ENCODE data around the gene CHCHD3.
A peak's percentile ranks its signal among the peaks of the same experiment; 100 is the strongest.

Gene CHCHD3

DNA sequence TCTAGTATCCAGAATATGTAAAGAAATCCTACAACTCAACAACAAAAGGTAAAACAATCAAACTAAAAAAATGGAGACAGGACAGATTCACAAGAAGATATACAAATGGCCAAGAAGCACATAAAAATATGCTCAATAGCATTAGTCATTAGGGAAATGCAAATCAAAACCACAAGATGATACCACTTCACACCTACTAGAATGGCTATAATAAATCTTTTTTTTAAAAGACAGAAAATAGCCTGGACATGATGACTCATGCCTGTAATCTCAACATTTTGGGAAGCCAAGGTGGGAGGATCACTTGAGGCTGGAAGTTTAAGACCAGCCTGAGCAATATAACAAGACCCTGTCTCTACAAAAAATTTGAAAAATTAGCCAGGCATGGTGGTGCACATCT is 27.9 kb upstream of the CHCHD3 start:
- no peaks in the 10 kb centered on the region for H3K36me3 ChIP-seq (ENCODE audit: control insufficient read depth, insufficient read depth, low read length)
- no peak overlapping the region for H3K27ac ChIP-seq (ENCODE audit: low read depth, low read length)
- no peaks in the 10 kb centered on the region for H3K4me1 ChIP-seq (ENCODE audit: control insufficient read depth, insufficient read depth, low read length)
- H3K27me3 ChIP-seq (ENCODE audit: control insufficient read depth, insufficient read depth, low read length): peaks cover 4% of the 10 kb centered on the region
- H3K9ac ChIP-seq (ENCODE audit: low read length): no peak overlapping the region
- no peak overlapping the region for H3K4me3 ChIP-seq (ENCODE audit: low read length)

DNA sequence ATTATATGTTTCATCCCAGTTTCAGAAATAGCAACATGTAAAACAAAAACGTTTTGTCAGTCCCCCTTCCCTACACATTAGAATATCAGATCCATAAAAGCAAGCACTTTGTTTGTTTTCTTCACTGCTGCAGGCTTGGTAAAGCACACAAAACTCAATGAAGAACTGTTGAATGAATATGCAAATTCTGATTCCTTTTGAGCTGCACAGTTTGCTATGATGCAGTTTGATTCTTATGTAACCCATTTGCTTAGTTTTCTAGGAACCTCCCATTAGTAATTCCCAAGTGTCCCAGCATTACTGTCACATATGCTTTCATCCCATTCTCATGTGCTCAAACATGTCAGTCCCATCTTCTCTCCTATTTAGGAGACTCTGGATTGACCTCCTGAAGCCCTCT is 26.1 kb upstream of the CHCHD3 start:
- H3K4me3 ChIP-seq (ENCODE audit: low read length): no peak overlapping the region
- H3K27ac ChIP-seq (ENCODE audit: low read depth, low read length): no peak overlapping the region
- no peak overlapping the region for H3K9ac ChIP-seq (ENCODE audit: low read length)
- H3K36me3 ChIP-seq (ENCODE audit: control insufficient read depth, insufficient read depth, low read length): no peaks in the 10 kb centered on the region
- H3K4me1 ChIP-seq (ENCODE audit: control insufficient read depth, insufficient read depth, low read length): no peaks in the 10 kb centered on the region
- peaks cover 4% of the 10 kb centered on the region for H3K27me3 ChIP-seq (ENCODE audit: control insufficient read depth, insufficient read depth, low read length)

DNA sequence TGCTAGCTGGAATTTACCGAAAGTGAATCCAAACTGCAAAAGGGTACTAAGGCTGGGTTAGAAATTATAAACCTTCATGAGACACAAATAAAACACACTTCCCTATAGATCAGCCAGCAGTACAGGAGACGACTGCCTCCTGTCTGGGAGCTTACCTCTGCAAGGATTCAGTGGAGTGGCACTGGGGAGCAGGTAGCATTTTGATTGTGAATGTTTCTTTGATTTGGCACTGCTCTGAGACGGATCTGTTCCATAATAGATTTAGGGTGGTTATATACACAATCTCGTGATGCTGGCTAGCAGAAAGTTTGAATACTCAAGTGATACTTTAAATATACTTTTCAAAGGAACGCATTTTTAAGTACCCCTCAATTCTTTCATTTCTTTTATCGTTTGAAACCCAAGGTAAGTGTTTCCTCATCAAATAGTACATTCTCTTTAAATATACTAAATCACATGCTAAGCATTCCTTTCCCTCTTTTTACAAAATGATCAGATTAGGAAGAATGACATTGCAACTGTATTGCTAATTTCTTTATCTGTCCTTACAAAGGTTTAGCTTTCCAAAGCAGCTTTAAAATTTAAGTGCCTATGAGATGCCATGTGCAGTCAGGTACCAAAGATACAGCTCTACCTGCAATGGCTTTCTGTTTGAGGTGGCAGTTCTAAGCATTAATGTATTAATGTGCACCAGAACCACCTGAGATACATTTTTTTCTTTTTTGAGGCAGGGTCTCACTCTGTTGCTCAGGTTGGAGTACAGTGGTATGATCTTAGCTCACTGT is 20.6 kb upstream of the CHCHD3 start:
- Histone ChIP-seq H3K36me3 (ENCODE audit: control insufficient read depth, insufficient read depth, low read length) (no peaks in the 10 kb centered on the region), H3K27ac (ENCODE audit: low read depth, low read length) (no peak overlapping the region), H3K9ac (ENCODE audit: low read length) (no peak overlapping the region), H3K4me1 (ENCODE audit: control insufficient read depth, insufficient read depth, low read length) (no peaks in the 10 kb centered on the region), H3K27me3 (ENCODE audit: control insufficient read depth, insufficient read depth, low read length) (no peaks in the 10 kb centered on the region), H3K4me3 (ENCODE audit: low read length) (no peak overlapping the region)

DNA sequence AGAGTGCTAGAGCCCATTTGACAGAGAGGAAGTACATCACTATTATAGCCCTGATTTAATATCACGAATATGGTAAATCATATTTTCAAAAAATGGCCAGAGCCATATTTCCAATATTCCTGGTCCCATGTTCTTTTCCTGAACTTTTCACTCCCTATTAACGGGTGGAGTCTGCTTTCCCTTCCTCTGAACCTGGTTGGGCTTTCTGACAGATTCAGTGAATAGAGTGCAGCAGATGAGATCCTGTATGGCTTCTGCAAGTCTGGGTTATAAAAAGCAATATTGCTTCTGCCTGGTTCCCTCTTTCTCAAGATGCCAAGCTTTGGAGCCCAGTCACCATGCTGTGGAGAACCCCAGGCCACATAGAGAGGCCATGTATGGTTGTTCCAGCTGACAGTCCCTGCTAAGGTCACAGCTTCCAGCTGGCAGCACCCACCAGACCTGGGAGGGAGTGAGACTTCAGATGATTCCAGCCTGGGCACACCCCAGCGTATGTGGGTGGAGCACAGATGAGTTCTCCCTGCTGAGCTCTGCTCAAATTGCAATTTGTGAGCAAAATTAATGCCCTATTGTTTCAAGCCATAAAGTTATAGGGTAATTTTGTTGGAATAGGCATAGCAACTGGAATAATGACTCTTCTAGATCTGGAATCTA is 17.9 kb upstream of the CHCHD3 start:
- Histone ChIP-seq H3K36me3 (ENCODE audit: control insufficient read depth, insufficient read depth, low read length) (no peaks in the 10 kb centered on the region), H3K4me1 (ENCODE audit: control insufficient read depth, insufficient read depth, low read length) (no peaks in the 10 kb centered on the region), H3K9ac (ENCODE audit: low read length) (no peak overlapping the region), H3K27ac (ENCODE audit: low read depth, low read length) (no peak overlapping the region), H3K4me3 (ENCODE audit: low read length) (no peak overlapping the region), H3K27me3 (ENCODE audit: control insufficient read depth, insufficient read depth, low read length) (no peaks in the 10 kb centered on the region)

DNA sequence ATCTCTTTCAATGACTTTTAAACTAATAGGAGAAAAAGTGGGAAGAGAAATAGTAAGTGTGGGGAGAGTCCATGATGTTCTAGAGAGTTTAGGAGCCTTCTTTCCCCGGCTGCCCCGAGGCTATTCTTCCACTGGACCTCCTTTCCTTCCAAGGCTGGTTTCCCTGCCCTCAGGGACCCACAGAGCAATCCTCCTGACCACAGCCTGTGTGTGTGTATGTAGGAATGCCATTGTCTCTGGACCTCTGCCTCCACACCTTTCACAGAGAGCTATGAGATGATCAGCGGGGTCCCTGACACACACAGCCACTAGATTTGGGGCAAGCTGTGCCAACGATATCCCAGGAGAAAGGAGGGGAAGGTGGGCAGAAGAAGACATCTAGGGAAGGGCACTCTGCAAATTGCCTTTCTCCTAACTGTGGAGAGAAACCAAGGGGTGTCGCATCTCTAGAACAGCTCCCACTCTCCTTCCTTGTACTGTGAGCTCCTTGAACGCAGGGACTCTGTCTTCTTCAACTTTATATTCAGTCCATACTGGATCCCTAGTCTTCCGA is 13.3 kb upstream of the CHCHD3 start:
- Histone ChIP-seq H3K9ac (ENCODE audit: low read length) (no peak overlapping the region), H3K4me1 (ENCODE audit: control insufficient read depth, insufficient read depth, low read length) (no peaks in the 10 kb centered on the region), H3K27ac (ENCODE audit: low read depth, low read length) (no peak overlapping the region), H3K4me3 (ENCODE audit: low read length) (no peak overlapping the region), H3K36me3 (ENCODE audit: control insufficient read depth, insufficient read depth, low read length) (no peaks in the 10 kb centered on the region), H3K27me3 (ENCODE audit: control insufficient read depth, insufficient read depth, low read length) (no peaks in the 10 kb centered on the region)

DNA sequence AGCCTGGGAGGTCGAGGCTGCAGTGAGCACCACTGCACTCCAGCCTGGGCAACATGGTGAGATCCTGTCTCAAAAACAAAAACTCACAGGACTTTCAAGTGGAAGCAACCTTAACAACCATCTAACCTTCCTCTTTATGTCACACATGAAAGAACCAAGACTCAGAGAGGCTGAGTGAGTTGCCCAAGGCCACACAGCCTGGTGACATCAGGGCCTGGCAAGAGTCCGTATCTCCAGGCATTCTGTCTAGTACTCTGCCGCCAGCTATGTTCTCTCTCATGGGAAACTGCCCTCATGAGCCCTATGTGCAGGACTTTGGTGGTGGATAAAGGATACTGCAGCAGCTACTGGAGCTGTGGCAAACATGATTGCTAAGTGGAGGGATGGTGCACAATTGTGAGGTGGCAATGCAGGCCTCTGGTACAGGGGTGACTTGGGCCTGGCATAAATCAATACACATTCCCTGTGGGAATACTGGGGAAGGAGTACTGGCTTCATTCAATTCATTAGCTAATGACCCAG is 10.1 kb upstream of the CHCHD3 start:
- Histone ChIP-seq H3K4me3 (ENCODE audit: low read length) (no peak overlapping the region), H3K4me1 (ENCODE audit: control insufficient read depth, insufficient read depth, low read length) (no peaks in the 10 kb centered on the region), H3K9ac (ENCODE audit: low read length) (no peak overlapping the region), H3K27ac (ENCODE audit: low read depth, low read length) (no peak overlapping the region), H3K36me3 (ENCODE audit: control insufficient read depth, insufficient read depth, low read length) (no peaks in the 10 kb centered on the region), H3K27me3 (ENCODE audit: control insufficient read depth, insufficient read depth, low read length) (no peaks in the 10 kb centered on the region)

DNA sequence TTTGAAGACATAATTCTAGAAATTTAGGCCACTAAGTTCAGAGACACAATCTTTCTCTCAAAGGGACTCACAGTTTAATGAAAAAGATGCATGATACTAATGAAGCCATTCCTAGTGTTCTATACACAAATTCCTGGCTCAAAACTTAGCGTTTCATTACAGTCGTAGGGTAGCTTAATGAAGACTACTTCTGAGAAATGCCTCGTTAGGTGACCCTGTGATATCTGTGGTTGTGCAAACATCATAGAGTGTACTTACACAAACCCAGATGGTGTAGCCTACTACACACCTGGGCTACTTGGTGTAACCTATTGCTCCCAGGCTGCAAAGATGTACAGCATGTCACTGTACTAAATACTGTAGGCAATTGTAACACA is 488 bp upstream of the CHCHD3 start:
- H3K27ac ChIP-seq (ENCODE audit: low read depth, low read length): no peak overlapping the region
- H3K4me3 ChIP-seq (ENCODE audit: low read length): peak overlapping the region; percentile 20
- no peaks in the 10 kb centered on the region for H3K4me1 ChIP-seq (ENCODE audit: control insufficient read depth, insufficient read depth, low read length)
- no peaks in the 10 kb centered on the region for H3K27me3 ChIP-seq (ENCODE audit: control insufficient read depth, insufficient read depth, low read length)
- H3K36me3 ChIP-seq (ENCODE audit: control insufficient read depth, insufficient read depth, low read length): no peaks in the 10 kb centered on the region
- no peak overlapping the region for H3K9ac ChIP-seq (ENCODE audit: low read length)

DNA sequence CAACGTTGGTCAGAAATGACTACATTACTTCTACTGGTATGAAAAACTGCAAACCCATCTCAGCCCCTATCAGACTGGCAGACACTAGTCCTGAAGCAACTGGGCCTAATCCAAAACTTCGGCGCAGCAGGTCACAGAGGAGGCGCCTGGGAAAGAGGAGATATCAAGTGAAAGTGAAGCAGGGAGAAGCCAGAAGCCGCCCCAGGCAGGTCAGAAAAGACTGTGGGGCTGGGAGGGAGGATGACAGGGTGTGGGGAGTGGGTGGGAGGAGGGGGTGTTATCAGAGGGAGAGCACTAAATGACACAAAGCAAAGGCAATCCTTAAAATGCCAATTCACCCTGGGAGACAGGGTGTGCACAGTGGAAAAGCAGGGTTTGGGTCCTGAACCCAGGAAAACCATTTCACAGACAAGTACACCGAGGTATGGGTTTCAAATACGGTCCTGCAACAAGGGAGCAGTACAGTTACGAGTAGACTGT is 731 bp downstream of the CHCHD3 start:
- Histone ChIP-seq H3K27me3 (ENCODE audit: control insufficient read depth, insufficient read depth, low read length) (no peaks in the 10 kb centered on the region), H3K27ac (ENCODE audit: low read depth, low read length) (peak overlapping the region; percentile 90), H3K9ac (ENCODE audit: low read length) (peak overlapping the region; percentile 14), H3K4me1 (ENCODE audit: control insufficient read depth, insufficient read depth, low read length) (no peaks in the 10 kb centered on the region), H3K36me3 (ENCODE audit: control insufficient read depth, insufficient read depth, low read length) (no peaks in the 10 kb centered on the region), H3K4me3 (ENCODE audit: low read length) (peak overlapping the region; percentile 98)

DNA sequence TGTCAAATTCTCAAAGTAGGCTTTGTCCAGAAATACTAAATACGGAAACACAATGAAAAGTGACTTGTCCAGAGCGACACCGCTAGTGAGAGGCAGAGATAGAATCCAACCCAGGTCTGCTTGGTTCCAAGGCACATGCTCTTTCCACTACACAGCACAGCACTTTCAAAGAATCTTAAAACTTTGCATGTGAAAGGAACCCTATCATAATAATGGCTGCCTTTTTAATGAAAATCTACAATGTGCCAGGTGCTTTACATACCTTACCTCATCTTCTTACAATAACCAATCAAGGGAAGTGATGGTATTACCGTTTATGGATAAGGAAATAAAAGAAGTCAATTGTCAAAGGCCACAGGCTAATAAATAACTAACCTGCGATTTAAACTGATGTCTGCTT is 2.6 kb downstream of the CHCHD3 start:
- Histone ChIP-seq H3K4me3 (ENCODE audit: low read length) (no peak overlapping the region), H3K27ac (ENCODE audit: low read depth, low read length) (no peak overlapping the region), H3K9ac (ENCODE audit: low read length) (no peak overlapping the region), H3K4me1 (ENCODE audit: control insufficient read depth, insufficient read depth, low read length) (no peaks in the 10 kb centered on the region), H3K27me3 (ENCODE audit: control insufficient read depth, insufficient read depth, low read length) (no peaks in the 10 kb centered on the region), H3K36me3 (ENCODE audit: control insufficient read depth, insufficient read depth, low read length) (peaks cover 3% of the 10 kb centered on the region)

DNA sequence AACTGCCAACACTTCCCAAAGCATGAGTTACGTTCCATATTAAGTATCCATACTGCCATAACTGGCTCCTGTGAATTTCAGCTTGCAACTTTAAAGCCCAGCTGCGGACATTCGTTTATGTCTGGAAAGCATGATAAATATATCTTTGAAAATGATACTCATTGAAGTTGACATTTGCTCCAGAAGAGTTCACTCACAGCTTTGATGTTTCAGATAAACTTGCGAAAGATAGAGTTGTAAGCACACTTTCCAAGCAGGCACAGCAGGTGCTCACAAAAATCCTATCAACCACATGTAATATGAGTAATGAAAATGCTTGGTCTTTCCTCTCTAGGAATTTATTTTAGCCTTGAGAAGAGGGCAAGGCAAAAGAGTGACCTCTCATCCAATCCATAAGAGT is 4.5 kb downstream of the CHCHD3 start:
- H3K4me1 ChIP-seq (ENCODE audit: control insufficient read depth, insufficient read depth, low read length): no peaks in the 10 kb centered on the region
- H3K4me3 ChIP-seq (ENCODE audit: low read length): no peak overlapping the region
- no peak overlapping the region for H3K9ac ChIP-seq (ENCODE audit: low read length)
- no peak overlapping the region for H3K27ac ChIP-seq (ENCODE audit: low read depth, low read length)
- no peaks in the 10 kb centered on the region for H3K27me3 ChIP-seq (ENCODE audit: control insufficient read depth, insufficient read depth, low read length)
- H3K36me3 ChIP-seq (ENCODE audit: control insufficient read depth, insufficient read depth, low read length): peaks cover 3% of the 10 kb centered on the region

DNA sequence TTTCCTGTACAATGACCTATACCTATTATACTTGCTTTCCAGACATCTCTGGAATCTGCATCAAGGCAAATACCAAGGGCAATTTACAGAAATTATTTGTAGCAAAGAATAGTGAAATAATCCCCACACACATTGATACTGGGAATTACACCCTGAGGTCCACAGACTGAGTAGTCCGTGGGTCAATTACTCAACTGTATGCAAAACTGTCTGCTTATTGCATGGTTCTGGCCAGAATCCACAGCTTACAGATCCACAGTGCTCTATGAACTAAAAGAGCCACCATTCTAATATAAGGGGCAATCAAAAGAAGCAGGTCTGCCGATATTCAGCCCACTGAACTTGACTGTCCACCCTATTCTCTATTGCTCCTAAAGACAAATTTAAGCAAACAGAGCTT is 5.7 kb downstream of the CHCHD3 start:
- peaks cover 3% of the 10 kb centered on the region for H3K36me3 ChIP-seq (ENCODE audit: control insufficient read depth, insufficient read depth, low read length)
- no peaks in the 10 kb centered on the region for H3K4me1 ChIP-seq (ENCODE audit: control insufficient read depth, insufficient read depth, low read length)
- no peak overlapping the region for H3K9ac ChIP-seq (ENCODE audit: low read length)
- H3K27ac ChIP-seq (ENCODE audit: low read depth, low read length): no peak overlapping the region
- no peak overlapping the region for H3K4me3 ChIP-seq (ENCODE audit: low read length)
- H3K27me3 ChIP-seq (ENCODE audit: control insufficient read depth, insufficient read depth, low read length): no peaks in the 10 kb centered on the region

DNA sequence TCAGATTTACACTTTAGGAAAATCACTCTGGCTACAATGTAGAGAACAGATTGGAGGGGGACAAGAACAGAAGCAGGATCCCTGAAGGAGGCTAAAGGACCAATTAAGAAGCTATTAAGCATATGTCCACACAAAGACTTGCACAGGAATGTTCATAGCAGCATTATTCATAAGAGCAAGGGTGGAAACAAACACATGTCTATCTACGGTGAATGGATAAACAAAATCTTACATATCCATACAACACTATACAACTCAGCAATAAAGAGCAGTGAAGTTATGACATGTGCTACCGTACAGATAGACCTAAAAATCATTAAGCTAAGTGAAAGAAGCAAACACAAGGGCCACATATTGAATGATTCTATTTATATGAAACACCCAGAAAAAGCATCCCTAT is 10.4 kb downstream of the CHCHD3 start:
- Histone ChIP-seq H3K27ac (ENCODE audit: low read depth, low read length) (no peak overlapping the region), H3K9ac (ENCODE audit: low read length) (no peak overlapping the region), H3K27me3 (ENCODE audit: control insufficient read depth, insufficient read depth, low read length) (no peaks in the 10 kb centered on the region), H3K36me3 (ENCODE audit: control insufficient read depth, insufficient read depth, low read length) (peaks cover 4% of the 10 kb centered on the region), H3K4me1 (ENCODE audit: control insufficient read depth, insufficient read depth, low read length) (no peaks in the 10 kb centered on the region), H3K4me3 (ENCODE audit: low read length) (no peak overlapping the region)

All from rectal smooth muscle tissue (tissue), 1 donor.